Vagina (tissue), 2 donors: ENCODE results near the gene CLRN2. TPM values are rescaled to one million over a fixed set of nuclear protein-coding genes. Genes with fewer than 3 reads are reported as not detected.
"Not testable (repeated sequence)": the region's sequence is repeated elsewhere in the genome, so short reads cannot be mapped to it uniquely, and the experiment has no call there.

Experiments used
- DNase-seq, 2 donors: peaks; one replicate each; pipeline ENCODE4 v3.0.0-alpha.2; 2017; ENCODE audit errors: extremely low spot score in 2 of 2
- H3K27ac ChIP-seq: fragments of 200-600 bp; sonication (generic); one replicate; pipeline ENCODE4 v1.5.1; 2019
- H3K27me3 ChIP-seq: fragments of 200-600 bp; sonication (generic); one replicate; pipeline ENCODE4 v1.5.1; 2019
- H3K36me3 ChIP-seq, 2 donors: fragments of 200-600 bp; sonication (generic); one replicate each; pipeline ENCODE4 v1.5.1; 2017 to 2019
- H3K4me1 ChIP-seq: fragments of 200-600 bp; sonication (generic); one replicate; pipeline ENCODE4 v1.5.1; 2019
- H3K4me3 ChIP-seq, 2 donors: fragments of 200-600 bp; sonication (generic); 1 replicate in 1 of 2; 2 replicates in 1 of 2; pipeline ENCODE4 v1.5.1; 2016 to 2019
- H3K9me3 ChIP-seq: fragments of 200-600 bp; sonication (generic); one replicate; pipeline ENCODE4 v1.5.1; 2019
- CTCF ChIP-seq, 3 experiments: fragments of 450-650 bp in 2 of 3; fragments of 200-600 bp in 1 of 3; sonication (generic) in 1 of 3; IDR thresholded peaks; one replicate each; pipeline ENCODE4 v1.5.1; 2017 to 2019; ENCODE audit warnings: antibody characterized with exemption in 3 of 3, mild to moderate bottlenecking in 2 of 3, moderate library complexity in 2 of 3
- POLR2A ChIP-seq, 2 donors: fragments of 450-650 bp; IDR thresholded peaks; one replicate each; pipeline ENCODE4 v1.6.1; 2017; ENCODE audit warnings: antibody characterized with exemption in 2 of 2, mild to moderate bottlenecking in 2 of 2, moderate library complexity in 2 of 2
- POLR2AphosphoS5 ChIP-seq, 2 donors: sonication (generic); formaldehyde crosslinking; IDR thresholded peaks; one replicate each; pipeline ENCODE4 v1.9.0; 2017; ENCODE audit warnings: antibody characterized with exemption in 2 of 2, mild to moderate bottlenecking in 2 of 2, low read depth in 1 of 2; ENCODE audit not compliant: insufficient read depth in 1 of 2
- intact Hi-C: fragments of 100-400 bp; cut with DNase I; formaldehyde crosslinking; loops from one replicate; pipeline ENCODE4 v1.15.1; 2023
- total RNA-seq: library from RNA; depleted of rRNA; stranded (reverse); fragments of >200 nt; gene quantifications from one replicate; pipeline ENCODE4 v1.2.3, GENCODE V29; 2016

CLRN2 gene
- total RNA-seq, 1 donor from 2014 or later: not detected

GRCh38 chr4:17528551-17529165, 13.7 kb downstream of the CLRN2 start:
- Histone ChIP-seq H3K27me3 (no peaks in the 10 kb centered on the region), H3K4me3 (no peak overlapping the region), H3K36me3 (no peaks in the 10 kb centered on the region), H3K27ac (no peak overlapping the region), H3K9me3 (no peaks in the 10 kb centered on the region), H3K4me1 (no peaks in the 10 kb centered on the region)
- TF ChIP-seq POLR2A (IDR thresholded peaks at IDR 0.05): no peak
- TF ChIP-seq POLR2AphosphoS5 (IDR thresholded peaks at IDR 0.05; ENCODE audit: insufficient read depth in 1 of 2, low read depth in 1 of 2): no peak
- no peak for TF ChIP-seq CTCF (IDR thresholded peaks at IDR 0.05)
- intact Hi-C loops: no loop called here
- DNase-seq: no peak

GRCh38 chr4:17531538-17532285, 16.7 kb downstream of the CLRN2 start:
- no peak overlapping the region for H3K4me3 ChIP-seq
- H3K9me3 ChIP-seq: no peaks in the 10 kb centered on the region
- TF ChIP-seq POLR2A (IDR thresholded peaks at IDR 0.05) (no peak), CTCF (IDR thresholded peaks at IDR 0.05) (no peak), POLR2AphosphoS5 (IDR thresholded peaks at IDR 0.05; ENCODE audit: insufficient read depth in 1 of 2, low read depth in 1 of 2) (no peak)
- DNase-seq: no peak
- no peaks in the 10 kb centered on the region for H3K4me1 ChIP-seq
- no peaks in the 10 kb centered on the region for H3K36me3 ChIP-seq
- no peaks in the 10 kb centered on the region for H3K27me3 ChIP-seq
- intact Hi-C loops: no loop called here
- no peak overlapping the region for H3K27ac ChIP-seq

GRCh38 chr4:17534705-17535104, 19.7 kb downstream of the CLRN2 start:
- no peak for DNase-seq
- H3K4me3 ChIP-seq: no peak overlapping the region
- TF ChIP-seq CTCF (IDR thresholded peaks at IDR 0.05) (no peak), POLR2AphosphoS5 (IDR thresholded peaks at IDR 0.05; ENCODE audit: insufficient read depth in 1 of 2, low read depth in 1 of 2) (no peak), POLR2A (IDR thresholded peaks at IDR 0.05) (no peak)
- intact Hi-C loops: no loop called here
- no peaks in the 10 kb centered on the region for H3K36me3 ChIP-seq
- H3K27ac ChIP-seq: no peak overlapping the region
- H3K4me1 ChIP-seq: no peaks in the 10 kb centered on the region
- no peaks in the 10 kb centered on the region for H3K9me3 ChIP-seq
- no peaks in the 10 kb centered on the region for H3K27me3 ChIP-seq

GRCh38 chr4:17535242-17535641, 20.3 kb downstream of the CLRN2 start:
- Histone ChIP-seq H3K4me1 (no peaks in the 10 kb centered on the region), H3K4me3 (no peak overlapping the region), H3K27me3 (no peaks in the 10 kb centered on the region), H3K27ac (no peak overlapping the region), H3K9me3 (no peaks in the 10 kb centered on the region), H3K36me3 (no peaks in the 10 kb centered on the region)
- intact Hi-C loops: no loop called here
- DNase-seq: no peak
- TF ChIP-seq POLR2AphosphoS5 (IDR thresholded peaks at IDR 0.05; ENCODE audit: insufficient read depth in 1 of 2, low read depth in 1 of 2): no peak
- TF ChIP-seq CTCF (IDR thresholded peaks at IDR 0.05): no peak
- no peak for TF ChIP-seq POLR2A (IDR thresholded peaks at IDR 0.05)

GRCh38 chr4:17535906-17536305, 20.9 kb downstream of the CLRN2 start:
- TF ChIP-seq POLR2A (IDR thresholded peaks at IDR 0.05) (no peak), POLR2AphosphoS5 (IDR thresholded peaks at IDR 0.05; ENCODE audit: insufficient read depth in 1 of 2, low read depth in 1 of 2) (no peak), CTCF (IDR thresholded peaks at IDR 0.05) (no peak)
- no peaks in the 10 kb centered on the region for H3K4me1 ChIP-seq
- no peaks in the 10 kb centered on the region for H3K27me3 ChIP-seq
- intact Hi-C loops: no loop called here
- H3K9me3 ChIP-seq: no peaks in the 10 kb centered on the region
- DNase-seq: no peak
- H3K4me3 ChIP-seq: no peak overlapping the region
- H3K36me3 ChIP-seq: no peaks in the 10 kb centered on the region
- no peak overlapping the region for H3K27ac ChIP-seq

- DNase-seq, H3K4me1 ChIP-seq, H3K4me3 ChIP-seq, H3K9me3 ChIP-seq, H3K27me3 ChIP-seq, intact Hi-C loops, H3K27ac ChIP-seq, H3K36me3 ChIP-seq: not testable (repeated sequence)
Observed at GRCh38 chr4:17537060-17537459, 22.1 kb downstream of the CLRN2 start.
